Activated CD8-positive, alpha-beta T cell treated with anti-CD3 and anti-CD28 coated beads for 36 hours (primary cell): Measurements from ENCODE around the gene GALNT2. TPM values are rescaled to one million over a fixed set of nuclear protein-coding genes. Genes with fewer than 3 reads are reported as not detected.

ENCODE experiments used
- ATAC-seq: fragments of 200-7000 bp; cut with Tn5 transposase; one replicate; pipeline ENCODE4 v1.10.0; 2021; ENCODE audit warnings: mild to moderate bottlenecking, moderate library complexity
- CTCF ChIA-PET: fragments of 350-600 bp; sonication (Branson Sonifier 250); formaldehyde crosslinking; loops from one replicate; lab custom pipeline; 2021; ENCODE audit warnings: antibody characterized with exemption; lab: Charles Lee
- POLR2A ChIA-PET: fragments of 350-600 bp; sonication (Branson Sonifier 250); formaldehyde crosslinking; loops from one replicate; lab custom pipeline; 2021; ENCODE audit warnings: antibody characterized with exemption; lab: Charles Lee
- DNase-seq: peaks from one replicate; pipeline ENCODE4 v3.0.0-alpha.2; 2020
- H3K27ac Mint-ChIP-seq: one replicate; pipeline ENCODE4 v1.8.0; 2021; ENCODE audit warnings: mild to moderate bottlenecking, mixed read lengths
- H3K27me3 Mint-ChIP-seq: one replicate; pipeline ENCODE4 v1.8.0; 2021; ENCODE audit warnings: mixed read lengths
- H3K36me3 Mint-ChIP-seq: one replicate; pipeline ENCODE4 v1.8.0; 2021; ENCODE audit warnings: low read depth, mixed read lengths
- H3K4me1 Mint-ChIP-seq: one replicate; pipeline ENCODE4 v1.8.0; 2021; ENCODE audit warnings: low read depth, mixed read lengths
- H3K4me3 Mint-ChIP-seq: one replicate; pipeline ENCODE4 v1.8.0; 2021; ENCODE audit warnings: mild to moderate bottlenecking, moderate library complexity, mixed read lengths
- H3K9me3 Mint-ChIP-seq: one replicate; pipeline ENCODE4 v1.8.0; 2021; ENCODE audit warnings: mixed read lengths
- CTCF ChIP-seq: fragments of 200-600 bp; IDR thresholded peaks from one replicate; pipeline ENCODE4 v1.8.0; 2022; ENCODE audit warnings: antibody characterized with exemption, mild to moderate bottlenecking
- intact Hi-C: fragments of 100-400 bp; cut with micrococcal nuclease; formaldehyde crosslinking; loops from one replicate; pipeline ENCODE4 v1.10.0; 2022
- total RNA-seq, 2 experiments: library from RNA; stranded (reverse); gene quantifications; one replicate each; pipeline ENCODE4 v1.2.3, GENCODE V29; 2021

GALNT2 gene
- total RNA-seq, 2 experiments from 2014 or later, result 40.1 to 42.3 TPM

GRCh38 chr1:230320804-230321203 lies 253.8 kb downstream of the GALNT2 start:
- H3K4me1 Mint-ChIP-seq, result no peaks in the 10 kb centered on the region
- ATAC-seq, result no peak
- DNase-seq, result no peak
- H3K27ac Mint-ChIP-seq, result no peak overlapping the region
- H3K4me3 Mint-ChIP-seq, result no peak overlapping the region
- ChIA-PET POLR2A (no interaction called here), CTCF (no interaction called here)
- H3K36me3 Mint-ChIP-seq, result no peaks in the 10 kb centered on the region
- intact Hi-C loops, result no loop called here
- H3K27me3 Mint-ChIP-seq, result no peaks in the 10 kb centered on the region
- TF ChIP-seq CTCF, result no peak
- H3K9me3 Mint-ChIP-seq, result no peaks in the 10 kb centered on the region

DNA sequence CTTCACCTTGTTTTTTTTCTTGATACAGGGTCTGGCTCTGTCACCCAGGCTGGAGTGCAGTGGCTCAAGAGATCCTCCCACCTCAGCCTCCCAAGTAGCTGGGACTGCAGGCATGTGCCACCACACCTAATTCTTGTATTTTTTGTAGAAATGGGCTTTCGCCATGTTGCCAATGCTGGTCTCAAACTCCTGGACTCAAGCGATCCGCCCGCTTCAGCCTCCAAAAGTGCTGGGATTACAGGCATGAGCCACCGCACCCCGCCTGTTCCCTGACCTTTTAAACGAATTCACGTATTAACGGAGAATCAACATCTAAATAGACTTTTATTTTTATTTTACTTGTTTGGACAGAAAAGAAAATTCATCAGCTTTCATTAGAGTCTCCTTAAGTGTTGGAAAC lies 254.3 kb downstream of the GALNT2 start:
- CTCF ChIA-PET, result no interaction called here
- H3K4me3 Mint-ChIP-seq, result no peak overlapping the region
- no peaks in the 10 kb centered on the region for H3K4me1 Mint-ChIP-seq
- ATAC-seq (no peak), DNase-seq (no peak)
- no peak for TF ChIP-seq CTCF
- H3K36me3 Mint-ChIP-seq, result no peaks in the 10 kb centered on the region
- H3K9me3 Mint-ChIP-seq, result no peaks in the 10 kb centered on the region
- POLR2A ChIA-PET, result no interaction called here
- no peaks in the 10 kb centered on the region for H3K27me3 Mint-ChIP-seq
- intact Hi-C loops, result no loop called here
- no peak overlapping the region for H3K27ac Mint-ChIP-seq

DNA sequence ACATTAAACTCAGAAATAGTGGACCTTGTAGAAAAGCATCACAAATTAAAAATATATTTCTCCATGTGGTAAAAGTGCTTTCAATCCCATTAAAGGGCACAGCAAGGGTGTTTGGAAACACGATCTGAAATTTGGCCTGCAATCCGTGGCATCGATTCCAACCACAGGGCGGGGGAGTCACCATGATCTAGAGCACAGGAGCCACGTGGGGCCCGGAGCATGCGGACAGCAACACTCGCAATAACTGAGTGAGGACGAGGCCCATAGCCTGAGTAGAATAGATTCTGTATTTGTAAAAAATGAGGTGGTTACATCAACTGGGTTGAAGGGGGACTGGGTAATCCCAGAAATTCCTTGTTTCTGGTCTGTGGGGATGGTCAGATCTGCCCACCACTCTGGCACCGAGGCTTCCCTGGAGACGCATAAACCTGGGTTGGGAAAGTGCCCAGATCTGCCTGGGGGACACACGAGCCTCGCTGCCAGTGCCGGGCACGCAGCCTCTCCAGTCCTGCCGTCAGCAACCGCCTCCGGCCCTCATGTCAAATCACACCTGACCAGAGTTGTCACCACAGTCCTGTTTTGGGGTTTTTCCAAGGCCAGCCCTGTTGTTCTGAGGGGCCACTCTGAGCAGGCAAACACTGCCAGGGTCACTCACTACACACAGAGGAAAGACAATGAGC lies 254.8 kb downstream of the GALNT2 start:
- no peak for DNase-seq
- intact Hi-C loops, result no loop called here
- Mint-ChIP-seq H3K4me1 (no peaks in the 10 kb centered on the region), H3K27ac (no peak overlapping the region), H3K4me3 (no peak overlapping the region), H3K9me3 (no peaks in the 10 kb centered on the region), H3K27me3 (no peaks in the 10 kb centered on the region), H3K36me3 (no peaks in the 10 kb centered on the region)
- no peak for TF ChIP-seq CTCF
- POLR2A ChIA-PET, result no interaction called here
- no peak for ATAC-seq
- CTCF ChIA-PET, result no interaction called here

GRCh38 chr1:230322421-230322756 lies 255.4 kb downstream of the GALNT2 start:
- no peak for DNase-seq
- CTCF ChIA-PET, result no interaction called here
- intact Hi-C loops, result no loop called here
- POLR2A ChIA-PET, result interaction anchor here (0.6 kb wide), 1 partner anchor 773 kb away, joined by 3 read pairs; no protein-coding TSS in a partner anchor
- H3K9me3 Mint-ChIP-seq, result no peaks in the 10 kb centered on the region
- no peaks in the 10 kb centered on the region for H3K27me3 Mint-ChIP-seq
- H3K4me3 Mint-ChIP-seq, result no peak overlapping the region
- H3K4me1 Mint-ChIP-seq, result no peaks in the 10 kb centered on the region
- ATAC-seq, result no peak
- H3K27ac Mint-ChIP-seq, result no peak overlapping the region
- no peak for TF ChIP-seq CTCF
- H3K36me3 Mint-ChIP-seq, result no peaks in the 10 kb centered on the region

GRCh38 chr1:230322967-230323547 lies 256.0 kb downstream of the GALNT2 start:
- no peaks in the 10 kb centered on the region for H3K36me3 Mint-ChIP-seq
- CTCF ChIA-PET, result no interaction called here
- no peaks in the 10 kb centered on the region for H3K27me3 Mint-ChIP-seq
- no peaks in the 10 kb centered on the region for H3K9me3 Mint-ChIP-seq
- DNase-seq, result no peak
- no peak for TF ChIP-seq CTCF
- intact Hi-C loops, result no loop called here
- H3K4me3 Mint-ChIP-seq, result no peak overlapping the region
- POLR2A ChIA-PET, result interaction anchor here (0.6 kb wide), 1 partner anchor 773 kb away, joined by 3 read pairs; no protein-coding TSS in a partner anchor
- peaks cover 5% of the 10 kb centered on the region for H3K4me1 Mint-ChIP-seq
- no peak overlapping the region for H3K27ac Mint-ChIP-seq
- no peak for ATAC-seq
